MM.1S (cell line): Measurements from ENCODE around the gene GSE1.

Experiments
- EZH2 ChIP-seq: fragments of 300-600 bp; sonication (generic); optimal IDR thresholded peaks from 2 replicates; pipeline ENCODE3; 2017; ENCODE audit warnings: low read depth, mild to moderate bottlenecking, antibody characterized with exemption, low read length, mixed read lengths
- EZH2phosphoT487 ChIP-seq: fragments of 300-600 bp; sonication (generic); IDR thresholded peaks from 2 replicates; pipeline ENCODE4 v1.6.1; 2018; ENCODE audit warnings: antibody characterized with exemption, low read length
- TF ChIP-seq, protein P1 (sequence below): fragments of 300-600 bp; sonication (generic); IDR thresholded peaks from 2 replicates; pipeline ENCODE4 v1.5.1; 2016; ENCODE audit warnings: antibody characterized with exemption, low read length, mixed read lengths

DNA sequence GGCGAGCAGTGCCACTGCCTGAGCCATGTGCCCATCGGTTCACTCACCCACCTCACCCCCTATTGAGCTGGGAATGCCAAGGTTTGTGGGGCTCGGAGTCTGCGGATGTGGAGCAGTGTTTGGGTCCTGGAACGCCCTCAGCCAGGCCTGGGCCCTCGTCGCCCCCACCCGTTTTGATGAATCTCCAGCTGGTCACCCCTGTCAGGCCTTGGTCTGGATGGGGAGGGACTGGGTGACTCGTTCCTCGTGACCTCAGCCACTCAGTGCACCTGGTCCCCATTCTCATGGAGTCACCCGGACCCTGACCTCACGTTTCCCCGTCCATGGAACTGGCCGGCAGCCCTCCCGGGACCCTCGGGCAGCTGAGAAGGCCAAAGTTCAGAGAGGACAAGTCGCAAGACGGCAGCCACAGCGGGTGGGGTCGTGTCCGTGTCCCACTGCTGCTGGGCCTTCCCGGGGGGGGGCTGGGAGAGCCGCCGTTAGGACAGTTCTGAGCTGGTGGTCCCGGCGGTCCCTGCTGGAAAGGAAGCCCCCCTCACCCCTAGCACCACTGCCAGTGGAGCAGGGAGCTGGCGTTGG lies 23.2 kb downstream of the GSE1 start:
- TF ChIP-seq, protein P1, sequence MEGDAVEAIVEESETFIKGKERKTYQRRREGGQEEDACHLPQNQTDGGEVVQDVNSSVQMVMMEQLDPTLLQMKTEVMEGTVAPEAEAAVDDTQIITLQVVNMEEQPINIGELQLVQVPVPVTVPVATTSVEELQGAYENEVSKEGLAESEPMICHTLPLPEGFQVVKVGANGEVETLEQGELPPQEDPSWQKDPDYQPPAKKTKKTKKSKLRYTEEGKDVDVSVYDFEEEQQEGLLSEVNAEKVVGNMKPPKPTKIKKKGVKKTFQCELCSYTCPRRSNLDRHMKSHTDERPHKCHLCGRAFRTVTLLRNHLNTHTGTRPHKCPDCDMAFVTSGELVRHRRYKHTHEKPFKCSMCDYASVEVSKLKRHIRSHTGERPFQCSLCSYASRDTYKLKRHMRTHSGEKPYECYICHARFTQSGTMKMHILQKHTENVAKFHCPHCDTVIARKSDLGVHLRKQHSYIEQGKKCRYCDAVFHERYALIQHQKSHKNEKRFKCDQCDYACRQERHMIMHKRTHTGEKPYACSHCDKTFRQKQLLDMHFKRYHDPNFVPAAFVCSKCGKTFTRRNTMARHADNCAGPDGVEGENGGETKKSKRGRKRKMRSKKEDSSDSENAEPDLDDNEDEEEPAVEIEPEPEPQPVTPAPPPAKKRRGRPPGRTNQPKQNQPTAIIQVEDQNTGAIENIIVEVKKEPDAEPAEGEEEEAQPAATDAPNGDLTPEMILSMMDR, result no peak
- TF ChIP-seq EZH2 (no peak), EZH2phosphoT487 (no peak)
